Stimulated activated naive B cell treated with anti-CD40 and anti-IgM and Interleukin-4, amounts not matched to agents 10 μg/mL and 1 μg/mL and 100 μg/mL, for 72 hours (primary cell): ENCODE data around the gene PKP1.
"Not testable (repeated sequence)": the region's sequence is repeated elsewhere in the genome, so short reads cannot be mapped to it uniquely, and the experiment has no call there.

Source experiments
- ATAC-seq, 2 donors: fragments of 150-1000 bp; cut with Tn5 transposase; replicated peaks; 2 replicates each; pipeline ENCODE4 v1.10.0; 2021; ENCODE audit warnings: moderate library complexity in 1 of 2
- DNase-seq: peaks from one replicate; pipeline ENCODE4 v3.0.0; 2021
- H3K27ac Mint-ChIP-seq: one replicate; pipeline ENCODE4 v1.8.0; 2022; ENCODE audit warnings: mild to moderate bottlenecking, mixed read lengths
- H3K27me3 Mint-ChIP-seq, 2 donors: one replicate each; pipeline ENCODE4 v1.8.0; 2022; ENCODE audit warnings: mixed read lengths in 2 of 2
- H3K36me3 Mint-ChIP-seq, 2 donors: one replicate each; pipeline ENCODE4 v1.8.0; 2022; ENCODE audit warnings: mixed read lengths in 2 of 2, mild to moderate bottlenecking in 1 of 2
- H3K4me1 Mint-ChIP-seq, 2 donors: one replicate each; pipeline ENCODE4 v1.8.0; 2022; ENCODE audit warnings: mixed read lengths in 2 of 2, mild to moderate bottlenecking in 1 of 2
- H3K4me3 Mint-ChIP-seq, 2 donors: one replicate each; pipeline ENCODE4 v1.8.0; 2022; ENCODE audit warnings: mild to moderate bottlenecking in 2 of 2, mixed read lengths in 2 of 2, moderate library complexity in 1 of 2
- H3K9me3 Mint-ChIP-seq, 2 donors: one replicate each; pipeline ENCODE4 v1.8.0; 2022; ENCODE audit warnings: mixed read lengths in 2 of 2, mild to moderate bottlenecking in 1 of 2

Gene PKP1

DNA sequence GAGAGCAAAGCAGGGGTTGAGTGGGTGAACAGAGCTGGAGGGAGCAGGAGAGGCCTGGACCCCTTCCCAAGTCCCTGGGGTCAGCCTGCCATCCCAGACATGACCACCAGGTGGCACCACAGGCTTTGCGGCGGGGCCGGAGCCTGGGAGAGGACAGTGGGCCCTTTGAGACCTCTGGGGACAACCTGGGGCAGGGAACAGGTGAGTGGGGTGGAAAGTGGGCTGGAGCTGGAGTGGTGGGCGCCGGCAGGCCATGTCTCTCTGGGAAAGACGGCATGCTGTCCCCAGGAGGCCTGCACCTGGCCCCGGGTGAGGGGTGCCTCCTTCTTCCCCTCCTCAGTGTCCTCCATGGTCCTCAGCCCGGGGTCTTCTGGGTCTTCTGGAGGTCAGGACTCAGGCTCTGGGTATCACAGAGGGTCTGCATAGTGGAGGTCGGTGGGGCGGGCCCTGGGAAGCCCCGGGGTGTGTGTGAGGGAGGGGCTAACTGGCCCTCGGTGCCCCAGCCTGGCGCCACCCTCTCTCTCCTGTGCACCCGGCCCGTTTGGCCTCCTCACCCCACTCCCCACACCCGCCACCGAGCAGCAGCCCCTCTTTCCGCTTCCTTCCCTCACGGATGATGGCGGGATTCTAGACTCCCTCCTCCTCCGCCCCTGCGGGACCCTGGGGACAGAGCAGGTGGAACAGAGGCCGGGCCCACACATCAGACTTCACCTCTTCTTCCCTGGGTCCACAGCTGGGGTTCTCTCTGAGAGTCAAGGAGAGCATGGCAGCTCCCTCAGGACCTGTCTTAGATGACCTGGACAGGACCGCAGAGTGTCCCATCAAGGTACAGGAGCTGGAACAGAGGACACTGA is 28.5 kb upstream of the PKP1 start:
- H3K27ac Mint-ChIP-seq, result no peak overlapping the region
- H3K4me1 Mint-ChIP-seq, result no peaks in the 10 kb centered on the region
- no peaks in the 10 kb centered on the region for H3K36me3 Mint-ChIP-seq
- no peaks in the 10 kb centered on the region for H3K9me3 Mint-ChIP-seq
- peaks cover 13 to 16% of the 10 kb centered on the region in 2 donors for H3K27me3 Mint-ChIP-seq
- no peak overlapping the region for H3K4me3 Mint-ChIP-seq
- DNase-seq (peak; percentile 47), ATAC-seq (peak; percentile 66 to 80)

DNA sequence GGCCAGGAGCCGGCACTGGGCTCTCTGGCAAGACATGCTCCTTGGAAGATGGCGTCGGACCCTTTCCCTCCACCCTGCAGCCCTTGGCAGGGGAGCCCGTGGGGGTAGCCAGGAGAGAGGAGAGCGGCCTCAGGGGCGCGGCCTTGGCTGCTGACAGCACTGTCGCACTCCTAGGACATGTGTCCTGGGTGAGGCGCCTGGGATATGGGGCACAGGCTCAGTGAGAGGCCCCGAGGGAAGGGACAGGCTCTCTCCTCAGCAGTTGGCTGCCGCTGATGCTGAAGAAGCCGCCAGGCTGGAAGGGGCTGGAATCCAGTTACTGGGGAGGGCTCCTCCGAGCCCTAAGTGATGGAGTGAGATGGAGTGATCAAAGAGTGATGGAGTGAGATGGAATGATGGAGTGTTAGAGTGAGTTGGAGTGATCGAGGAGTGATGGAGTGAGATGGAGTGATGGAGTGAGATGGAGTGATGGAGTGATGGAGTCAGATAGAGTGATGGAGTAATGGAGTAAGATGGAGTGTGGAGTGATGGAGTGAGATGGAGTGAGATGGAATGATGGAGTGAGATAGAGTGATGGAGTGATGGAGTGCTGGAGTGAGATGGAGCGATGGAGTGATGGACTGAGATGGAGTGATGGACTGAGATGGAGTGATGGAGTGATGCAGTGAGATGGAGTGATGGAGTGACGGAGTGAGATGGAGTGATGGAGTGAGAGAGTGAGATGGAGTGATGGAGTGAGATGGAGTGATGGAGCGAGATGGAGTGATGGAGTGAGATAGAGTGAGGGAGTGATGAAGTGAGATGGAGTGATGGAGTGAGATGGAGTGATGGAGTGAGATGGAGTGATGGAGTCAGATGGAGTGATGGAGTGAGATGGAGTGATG is 27.6 kb upstream of the PKP1 start:
- Mint-ChIP-seq H3K4me1 (no peaks in the 10 kb centered on the region), H3K9me3 (no peaks in the 10 kb centered on the region), H3K27me3 (peaks cover 12 to 16% of the 10 kb centered on the region in 2 donors), H3K27ac (no peak overlapping the region), H3K36me3 (no peaks in the 10 kb centered on the region), H3K4me3 (no peak overlapping the region)
- ATAC-seq (no peak), DNase-seq (no peak)

DNA sequence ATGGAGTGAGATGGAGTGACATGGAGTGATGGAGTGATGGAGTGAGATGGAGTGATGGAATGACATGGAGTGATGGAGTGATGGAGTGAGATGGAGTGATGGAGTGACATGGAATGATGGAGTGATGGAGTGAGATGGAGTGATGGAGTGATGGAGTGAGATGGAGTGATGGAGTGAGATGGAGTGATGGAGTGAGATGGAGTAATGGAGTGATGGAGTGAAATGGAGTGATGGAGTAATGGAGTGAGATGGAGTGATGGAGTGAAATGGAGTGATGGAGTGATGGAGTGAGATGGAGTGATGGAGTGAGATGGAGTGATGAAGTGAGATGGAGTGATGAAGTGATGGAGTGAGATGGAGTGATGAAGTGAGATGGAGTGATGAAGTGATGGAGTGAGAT is 25.2 kb upstream of the PKP1 start:
- H3K4me1 Mint-ChIP-seq, H3K9me3 Mint-ChIP-seq, H3K36me3 Mint-ChIP-seq, DNase-seq, H3K27ac Mint-ChIP-seq, H3K4me3 Mint-ChIP-seq, ATAC-seq: not testable (repeated sequence)
- H3K27me3 Mint-ChIP-seq, result peaks cover 17 to 30% of the 10 kb centered on the region in 2 donors

DNA sequence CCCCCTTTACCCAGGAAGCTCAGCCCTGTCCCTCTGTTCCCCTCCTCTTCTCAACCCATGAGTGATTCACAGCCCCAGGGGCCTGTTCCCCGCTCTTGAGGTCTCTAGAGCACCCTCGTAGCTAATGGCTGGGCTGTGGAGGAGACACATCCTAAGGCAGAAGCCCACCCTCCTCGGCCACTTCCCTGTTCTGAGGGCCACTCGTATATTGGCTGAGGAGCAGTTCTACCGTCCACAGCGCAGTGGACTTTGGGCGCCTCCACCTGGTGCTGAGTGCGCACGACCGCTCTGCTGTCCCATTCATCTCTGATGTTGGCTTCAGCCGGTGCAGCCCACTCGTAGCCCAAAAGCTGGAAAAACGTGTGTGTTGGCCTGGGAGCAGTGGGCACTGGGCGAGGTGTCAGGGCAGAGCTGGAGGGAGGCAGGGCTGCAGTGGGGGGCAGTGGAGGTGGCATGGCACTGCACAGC is 24.5 kb upstream of the PKP1 start:
- H3K4me3 Mint-ChIP-seq, result no peak overlapping the region
- no peak overlapping the region for H3K27ac Mint-ChIP-seq
- no peak for ATAC-seq
- no peaks in the 10 kb centered on the region for H3K9me3 Mint-ChIP-seq
- no peaks in the 10 kb centered on the region for H3K4me1 Mint-ChIP-seq
- peaks cover 17 to 35% of the 10 kb centered on the region in 2 donors for H3K27me3 Mint-ChIP-seq
- DNase-seq, result no peak
- no peaks in the 10 kb centered on the region for H3K36me3 Mint-ChIP-seq

DNA sequence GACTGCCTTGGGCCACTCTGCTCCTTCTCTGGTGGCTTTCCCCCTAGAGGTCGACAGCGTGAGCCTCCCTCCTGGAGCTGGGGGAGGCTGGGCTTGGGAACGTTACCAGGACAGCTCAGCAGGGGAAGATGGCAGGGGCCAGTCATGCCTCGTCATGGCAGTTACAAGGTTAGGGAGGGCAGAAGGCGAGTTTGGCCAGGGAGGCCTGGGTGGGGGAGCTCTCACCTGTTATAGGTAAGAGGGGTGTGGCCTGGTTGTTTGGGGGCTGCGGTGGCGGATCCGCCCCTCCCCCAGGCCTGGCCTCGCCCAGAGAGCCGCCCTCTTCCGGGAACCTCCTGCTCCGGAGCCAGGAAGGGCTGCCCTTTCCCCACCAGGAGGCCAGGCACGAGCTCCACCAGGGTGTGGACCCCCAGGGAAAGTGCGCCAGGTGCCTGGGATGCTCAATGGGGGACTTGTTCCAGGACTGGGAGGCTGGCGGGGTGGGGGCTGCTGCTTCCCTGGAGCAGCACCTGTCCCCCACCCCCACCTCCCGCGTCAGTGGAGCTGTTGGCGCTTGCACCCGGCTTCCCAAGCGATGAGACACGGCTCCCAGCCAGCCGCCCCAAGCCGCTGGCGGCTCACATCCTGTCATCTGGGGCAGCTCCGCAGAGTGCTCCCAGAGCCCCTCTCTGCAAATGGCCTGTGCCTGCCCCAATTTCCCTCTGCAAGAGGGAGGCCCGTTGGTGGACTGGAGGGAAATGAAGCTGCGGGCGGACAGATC is 23.6 kb upstream of the PKP1 start:
- Mint-ChIP-seq H3K27me3 (peaks cover 23 to 42% of the 10 kb centered on the region in 2 donors), H3K9me3 (no peaks in the 10 kb centered on the region), H3K4me3 (no peak overlapping the region), H3K27ac (no peak overlapping the region), H3K4me1 (no peaks in the 10 kb centered on the region), H3K36me3 (no peaks in the 10 kb centered on the region)
- DNase-seq (no peak), ATAC-seq (no peak)

DNA sequence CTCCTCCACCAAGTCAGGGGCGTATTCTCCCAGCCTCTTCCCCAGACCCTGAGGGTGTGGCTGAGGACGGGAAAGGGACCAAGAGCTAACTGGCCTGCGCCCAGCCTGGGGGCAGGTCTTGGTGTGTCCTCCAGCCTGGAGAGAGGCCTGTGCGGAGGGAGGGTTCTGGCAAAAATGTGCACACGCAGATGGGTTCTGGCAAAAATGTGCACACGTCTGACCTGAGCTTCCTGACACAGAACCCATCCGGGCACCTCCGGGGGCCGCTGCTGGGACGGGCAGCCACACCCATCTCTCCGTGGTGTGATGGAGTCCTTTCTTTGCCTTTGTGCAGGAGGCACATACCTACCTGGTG is 23.1 kb upstream of the PKP1 start:
- no peaks in the 10 kb centered on the region for H3K9me3 Mint-ChIP-seq
- peaks cover 24 to 43% of the 10 kb centered on the region in 2 donors for H3K27me3 Mint-ChIP-seq
- no peaks in the 10 kb centered on the region for H3K4me1 Mint-ChIP-seq
- DNase-seq (no peak), ATAC-seq (no peak)
- no peak overlapping the region for H3K27ac Mint-ChIP-seq
- H3K36me3 Mint-ChIP-seq, result no peaks in the 10 kb centered on the region
- H3K4me3 Mint-ChIP-seq, result no peak overlapping the region

DNA sequence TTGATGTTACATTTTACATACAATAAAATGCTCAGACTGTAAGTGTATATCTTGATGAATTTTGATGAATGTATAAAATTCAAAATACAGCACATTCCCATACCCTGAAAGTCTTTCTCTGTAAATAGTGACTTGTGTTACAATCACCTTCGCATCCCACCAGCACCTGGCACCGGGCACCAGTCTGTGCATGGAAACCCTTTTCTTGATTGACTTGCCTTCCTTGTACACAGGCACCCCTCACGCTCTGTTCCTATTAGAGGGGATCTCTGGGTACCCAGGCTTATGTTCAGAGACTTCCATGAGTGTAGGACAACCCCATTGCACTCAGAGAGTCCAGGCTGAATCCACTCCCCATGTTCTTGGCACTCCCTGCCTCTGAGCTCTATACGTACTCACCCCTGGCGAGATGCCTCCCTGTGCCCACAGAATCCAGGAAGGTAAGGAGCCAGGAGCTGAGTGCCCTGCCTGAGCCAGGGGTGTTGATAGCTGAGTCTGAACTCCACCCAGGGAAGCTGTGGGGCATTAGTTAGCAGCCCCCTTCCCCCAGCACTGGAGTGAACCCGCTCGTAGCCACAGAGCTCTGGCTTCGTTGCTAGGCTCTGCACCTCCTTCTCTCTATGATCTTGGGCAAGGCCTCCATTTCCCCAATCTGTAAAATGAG is 22.5 kb upstream of the PKP1 start:
- DNase-seq (no peak), ATAC-seq (no peak)
- Mint-ChIP-seq H3K27me3 (peaks cover 24 to 43% of the 10 kb centered on the region in 2 donors), H3K27ac (no peak overlapping the region), H3K4me3 (no peak overlapping the region), H3K4me1 (no peaks in the 10 kb centered on the region), H3K36me3 (no peaks in the 10 kb centered on the region), H3K9me3 (no peaks in the 10 kb centered on the region)

DNA sequence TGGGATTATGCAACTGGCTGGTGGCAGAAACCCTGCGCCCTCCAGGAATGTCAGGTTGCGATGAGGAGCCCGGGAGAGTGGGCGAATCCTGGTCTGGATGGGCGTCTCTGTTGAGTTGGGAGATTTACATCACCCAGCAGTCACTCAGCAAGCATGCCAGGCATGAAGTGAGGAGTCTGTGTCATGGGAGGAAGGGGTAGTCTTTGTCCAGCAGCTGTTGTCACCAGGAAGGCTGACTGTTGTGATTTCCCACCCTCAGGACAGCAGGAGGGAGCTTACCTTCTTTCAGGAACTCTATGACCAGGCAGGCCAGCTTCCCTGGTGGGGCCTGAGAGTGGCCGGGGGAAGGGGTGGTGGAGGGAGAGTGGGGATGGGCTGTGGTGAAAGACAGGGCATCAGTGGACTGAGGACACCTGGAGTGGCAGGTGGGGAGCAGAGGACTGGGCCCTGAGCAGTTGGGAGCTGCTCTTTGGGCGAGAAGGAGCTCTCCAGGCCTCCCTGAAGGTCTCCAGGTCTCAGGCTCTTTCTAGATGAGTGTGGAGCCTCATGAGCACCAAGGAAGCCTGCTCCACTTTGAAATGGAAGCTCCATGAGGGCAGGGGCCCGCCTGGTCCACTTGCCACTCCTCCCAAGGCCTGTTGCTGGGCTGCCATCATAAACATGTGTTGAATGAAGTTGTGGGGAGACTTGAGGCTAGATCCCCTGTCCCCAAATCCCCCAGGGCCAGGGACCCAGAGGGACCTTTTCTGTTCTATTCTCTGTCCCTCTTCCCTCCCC is 21.3 kb upstream of the PKP1 start:
- Mint-ChIP-seq H3K27me3 (peaks cover 29 to 52% of the 10 kb centered on the region in 2 donors), H3K36me3 (no peaks in the 10 kb centered on the region), H3K4me1 (no peaks in the 10 kb centered on the region), H3K4me3 (no peak overlapping the region), H3K9me3 (no peaks in the 10 kb centered on the region), H3K27ac (no peak overlapping the region)
- ATAC-seq (no peak), DNase-seq (no peak)

DNA sequence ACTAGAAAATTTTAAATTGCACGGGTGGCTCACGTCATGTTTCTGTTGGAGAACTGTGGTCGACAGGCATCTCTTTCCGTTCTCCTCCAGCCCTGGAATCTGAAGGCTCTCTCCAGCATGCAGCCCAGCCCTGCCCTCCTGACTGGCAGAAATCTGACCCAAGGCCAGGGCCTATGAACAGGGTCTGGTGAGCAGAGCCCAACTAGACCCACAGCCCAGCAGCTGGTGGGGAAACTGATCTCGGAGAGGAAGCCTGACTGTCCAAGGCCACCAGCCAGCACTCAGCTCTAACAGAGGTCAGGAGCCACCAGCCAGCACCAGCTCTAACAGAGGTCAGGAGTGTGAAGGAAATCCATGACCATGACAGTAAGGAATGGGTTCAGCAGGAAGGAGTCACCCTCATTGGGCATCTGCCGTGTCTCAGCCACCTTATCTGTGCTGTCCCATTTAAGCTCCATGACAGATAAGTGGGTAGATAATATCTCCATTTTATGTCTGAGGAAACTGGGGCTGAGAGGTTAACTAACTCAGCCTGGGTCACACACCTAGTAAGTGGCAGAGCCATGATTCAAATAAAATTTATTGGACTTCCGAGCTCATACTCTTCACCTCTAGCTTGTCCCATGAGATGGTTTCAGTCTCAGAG is 20.2 kb upstream of the PKP1 start:
- H3K4me3 Mint-ChIP-seq, result no peak overlapping the region
- no peak overlapping the region for H3K27ac Mint-ChIP-seq
- DNase-seq (no peak), ATAC-seq (no peak)
- H3K4me1 Mint-ChIP-seq, result no peaks in the 10 kb centered on the region
- peaks cover 36 to 60% of the 10 kb centered on the region in 2 donors for H3K27me3 Mint-ChIP-seq
- H3K36me3 Mint-ChIP-seq, result no peaks in the 10 kb centered on the region
- H3K9me3 Mint-ChIP-seq, result no peaks in the 10 kb centered on the region

DNA sequence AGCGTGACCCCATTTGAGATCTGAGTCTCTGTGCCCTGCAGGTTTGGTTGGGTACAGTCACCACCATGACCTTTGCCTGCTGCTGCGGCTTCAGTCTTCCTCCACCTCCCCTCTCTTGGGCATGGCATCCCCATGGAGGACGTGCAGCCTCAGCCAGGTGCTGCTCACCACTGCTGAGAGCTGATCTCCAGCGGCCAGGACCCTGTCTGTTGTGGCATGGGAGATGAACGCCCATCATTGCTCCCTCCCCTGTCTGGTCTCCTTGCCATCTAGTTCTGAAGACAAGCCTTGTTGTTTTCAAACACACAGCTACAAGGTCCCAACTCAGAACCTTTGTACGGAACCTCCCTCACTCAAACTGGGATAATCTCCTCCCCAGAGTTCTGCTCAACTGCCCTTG is 19.2 kb upstream of the PKP1 start:
- no peak for ATAC-seq
- no peaks in the 10 kb centered on the region for H3K36me3 Mint-ChIP-seq
- no peaks in the 10 kb centered on the region for H3K4me1 Mint-ChIP-seq

DNA sequence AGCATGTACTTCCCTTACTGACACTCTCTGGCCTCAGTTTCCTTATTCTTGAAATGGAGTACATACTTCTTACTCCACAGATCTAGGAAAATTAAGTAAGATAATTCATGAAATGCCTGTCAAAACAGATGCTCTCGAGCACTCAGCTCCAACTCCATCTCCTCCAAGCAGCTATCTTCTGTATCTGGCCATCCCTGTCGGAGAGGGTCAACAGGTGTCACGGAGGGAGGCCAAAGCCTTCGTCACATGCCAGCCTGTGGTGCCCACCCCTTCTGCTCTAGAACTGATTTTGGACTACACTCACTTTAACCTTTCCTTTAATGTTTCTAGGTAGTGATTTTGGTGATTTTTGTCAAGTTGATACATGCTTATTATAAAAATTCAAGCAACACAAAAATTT is 18.8 kb upstream of the PKP1 start:
- no peaks in the 10 kb centered on the region for H3K9me3 Mint-ChIP-seq
- DNase-seq (no peak), ATAC-seq (no peak)
- no peaks in the 10 kb centered on the region for H3K4me1 Mint-ChIP-seq
- no peak overlapping the region for H3K4me3 Mint-ChIP-seq
- H3K27ac Mint-ChIP-seq, result no peak overlapping the region
- peaks cover 47 to 72% of the 10 kb centered on the region in 2 donors for H3K27me3 Mint-ChIP-seq
- H3K36me3 Mint-ChIP-seq, result no peaks in the 10 kb centered on the region

More for the DNA sequence above, 19.2 kb upstream of the PKP1 start:
- no peak for DNase-seq
- Mint-ChIP-seq H3K27ac (no peak overlapping the region), H3K27me3 (peaks cover 42 to 67% of the 10 kb centered on the region in 2 donors), H3K9me3 (no peaks in the 10 kb centered on the region), H3K4me3 (no peak overlapping the region)

DNA sequence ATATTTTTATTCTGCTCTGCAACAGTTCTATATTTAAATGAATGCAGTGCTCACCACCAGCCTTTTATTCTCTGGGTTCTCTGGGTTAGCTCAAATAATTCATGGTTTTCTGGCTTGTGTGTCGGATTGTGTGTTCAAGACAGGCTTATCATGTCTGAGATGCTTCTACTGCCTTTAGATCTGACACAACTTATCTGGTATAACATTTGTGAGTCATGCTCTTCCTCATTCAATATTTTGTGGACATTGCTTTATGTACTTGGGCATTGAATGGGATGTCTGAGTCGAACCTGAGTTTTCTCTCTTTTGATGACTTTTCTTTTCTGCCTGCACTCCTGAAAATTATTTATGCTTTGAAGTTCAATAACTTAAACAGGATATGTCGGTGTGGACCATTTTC is 17.6 kb upstream of the PKP1 start:
- Mint-ChIP-seq H3K27ac (no peak overlapping the region), H3K9me3 (no peaks in the 10 kb centered on the region), H3K4me1 (no peaks in the 10 kb centered on the region), H3K27me3 (peaks cover 48 to 73% of the 10 kb centered on the region in 2 donors), H3K4me3 (no peak overlapping the region), H3K36me3 (no peaks in the 10 kb centered on the region)
- no peak for DNase-seq
- ATAC-seq, result no peak

DNA sequence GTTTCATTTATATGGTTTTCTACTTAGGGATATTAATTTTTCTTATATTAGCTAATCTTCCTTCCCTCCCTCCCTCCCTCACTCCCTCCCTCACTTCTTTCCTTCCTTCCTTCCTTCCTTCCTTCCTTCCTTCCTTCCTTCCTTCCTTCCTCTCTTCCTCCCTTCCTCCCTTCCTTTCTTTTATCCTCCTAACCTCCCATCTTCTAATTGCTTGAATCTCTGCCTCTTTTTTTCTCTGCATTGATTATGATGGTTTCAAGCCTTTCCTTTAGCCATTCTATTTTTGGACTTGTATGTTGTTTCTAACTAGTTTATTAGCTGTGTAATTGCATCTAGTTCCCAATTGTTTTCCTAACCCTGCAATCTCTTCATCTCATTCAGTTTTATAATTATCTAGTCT is 17.0 kb upstream of the PKP1 start:
- DNase-seq, result no peak
- no peak for ATAC-seq
- no peaks in the 10 kb centered on the region for H3K36me3 Mint-ChIP-seq

More for the DNA sequence above, 17.0 kb upstream of the PKP1 start:
- Mint-ChIP-seq H3K4me3 (no peak overlapping the region), H3K4me1 (no peaks in the 10 kb centered on the region), H3K9me3 (no peaks in the 10 kb centered on the region), H3K27ac (no peak overlapping the region), H3K27me3 (peaks cover 45 to 67% of the 10 kb centered on the region in 2 donors)
